ENCODE results near the gene CDKN2B. TPM values are rescaled to one million over a fixed set of nuclear protein-coding genes. Genes with fewer than 3 reads are reported as not detected.

CDKN2B gene
- total RNA-seq, 1 experiment from 2014 or later = 0.05 TPM

- H3K27ac ChIP-seq (ENCODE audit: low read length) = no peak overlapping the region
- no peaks in the 10 kb centered on the region for H3K9me3 ChIP-seq (ENCODE audit: control insufficient read depth, insufficient read depth, low read depth, low read length)
- intact Hi-C loops (cut with micrococcal nuclease; ENCODE audit: unreplicated experiment) (no loop called here), in situ Hi-C loops (cut with HindIII; ENCODE audit: low pct_unique_long_range_greater_than_20kb, low sequenced_read_pairs) (no loop called here)
- ChIA-PET CTCF (no interaction called here), POLR2A (no interaction called here)
- H3K27me3 ChIP-seq (ENCODE audit: control insufficient read depth, insufficient read depth, low read length) = no peaks in the 10 kb centered on the region
- BruUV-seq (replicated peaks) = no TSS peak
- no peak for TF ChIP-seq POLR2AphosphoS5 (IDR thresholded peaks at IDR 0.05; ENCODE audit: low read depth, low read length)
- no peak for TF ChIP-seq SIN3A (IDR thresholded peaks at IDR 0.05; ENCODE audit: borderline replicate concordance, insufficient read depth, low read depth, low read length)
- TF ChIP-seq TCF7L2 (IDR thresholded peaks at IDR 0.05; ENCODE audit: low read depth, low read length) = no peak
- TF ChIP-seq REST (IDR thresholded peaks at IDR 0.05; ENCODE audit: insufficient read depth in 1 of 2, low read depth in 2 of 2, low read length in 1 of 2) = no peak
- TF ChIP-seq CTCF (IDR thresholded peaks at IDR 0.05) = no peak
- H3K4me3 ChIP-seq (ENCODE audit: low read depth in 2 of 2, low read length in 2 of 2) = no peak overlapping the region
- ATAC-seq (no peak), DNase-seq (ENCODE audit: low read depth, low spot score) (no peak)
- H3K4me1 ChIP-seq (ENCODE audit: control insufficient read depth, insufficient read depth, low read length) = no peaks in the 10 kb centered on the region
- H3K36me3 ChIP-seq (ENCODE audit: control insufficient read depth, insufficient read depth, low read length) = no peaks in the 10 kb centered on the region
These were observed 32.2 kb upstream of the CDKN2B start for GRCh38 chr9:22041344-22041743.

- H3K27ac ChIP-seq (ENCODE audit: low read length) = no peak overlapping the region
- intact Hi-C loops (cut with micrococcal nuclease; ENCODE audit: unreplicated experiment) = no loop called here
These were observed 31.7 kb upstream of the CDKN2B start for GRCh38 chr9:22040760-22041159.

More at GRCh38 chr9:22040760-22041159, 31.7 kb upstream of the CDKN2B start:
- Histone ChIP-seq H3K36me3 (ENCODE audit: control insufficient read depth, insufficient read depth, low read length) (no peaks in the 10 kb centered on the region), H3K4me3 (ENCODE audit: low read depth in 2 of 2, low read length in 2 of 2) (no peak overlapping the region), H3K9me3 (ENCODE audit: control insufficient read depth, insufficient read depth, low read depth, low read length) (no peaks in the 10 kb centered on the region), H3K4me1 (ENCODE audit: control insufficient read depth, insufficient read depth, low read length) (no peaks in the 10 kb centered on the region), H3K27me3 (ENCODE audit: control insufficient read depth, insufficient read depth, low read length) (no peaks in the 10 kb centered on the region)
- BruUV-seq (replicated peaks) = no TSS peak
- CTCF ChIA-PET = no interaction called here
- POLR2A ChIA-PET = no interaction called here
- DNase-seq (ENCODE audit: low read depth, low spot score) (no peak), ATAC-seq (no peak)
- in situ Hi-C loops (cut with HindIII; ENCODE audit: low pct_unique_long_range_greater_than_20kb, low sequenced_read_pairs) = no loop called here
- no peak for TF ChIP-seq POLR2AphosphoS5 (IDR thresholded peaks at IDR 0.05; ENCODE audit: low read depth, low read length)
- TF ChIP-seq CTCF (IDR thresholded peaks at IDR 0.05) = no peak
- no peak for TF ChIP-seq TCF7L2 (IDR thresholded peaks at IDR 0.05; ENCODE audit: low read depth, low read length)
- no peak for TF ChIP-seq REST (IDR thresholded peaks at IDR 0.05; ENCODE audit: insufficient read depth in 1 of 2, low read depth in 2 of 2, low read length in 1 of 2)
- TF ChIP-seq SIN3A (IDR thresholded peaks at IDR 0.05; ENCODE audit: borderline replicate concordance, insufficient read depth, low read depth, low read length) = no peak
